RCC 7860 (cell line): Measurements from ENCODE around the gene GLOD4.
"Not testable (repeated sequence)": the region's sequence is repeated elsewhere in the genome, so short reads cannot be mapped to it uniquely, and the experiment has no call there.

Experiments used
- DNase-seq: peaks from one replicate; pipeline ENCODE4 v3.0.0-alpha.2; 2015; ENCODE audit warnings: low spot score
- FAIRE-seq: peaks from 2 replicates; lab custom pipeline; 2012; peaks lifted over from hg19 to GRCh38; lab: Jason Lieb, UNC

Gene GLOD4

GRCh38 chr17:781805-782731, at the start of gene GLOD4, which contains the start of gene MRM3:
Gene GLOD4 (minus strand): TSS chr17:782280. CDS start chr17:782255, 25 bp downstream.
Gene MRM3 (plus strand): TSS chr17:782353. CDS start chr17:782379, 26 bp downstream.
- DNase-seq = peak; percentile 57
- no peak for FAIRE-seq

GRCh38 chr17:830950-831349, 48.9 kb upstream of the GLOD4 start:
- DNase-seq (no peak), FAIRE-seq (no peak)

GRCh38 chr17:830381-830780, 48.3 kb upstream of the GLOD4 start:
- FAIRE-seq = no peak
- DNase-seq = no peak

GRCh38 chr17:829614-830013, 47.5 kb upstream of the GLOD4 start:
- not testable (repeated sequence) for FAIRE-seq

GRCh38 chr17:828761-829160, 46.7 kb upstream of the GLOD4 start:
- FAIRE-seq = peak; percentile 86

More at GRCh38 chr17:829614-830013, 47.5 kb upstream of the GLOD4 start:
- not testable (repeated sequence) for DNase-seq

GRCh38 chr17:826778-827177, 44.7 kb upstream of the GLOD4 start:
- no peak for DNase-seq
- FAIRE-seq = no peak

More at GRCh38 chr17:828761-829160, 46.7 kb upstream of the GLOD4 start:
- peak; percentile 24 for DNase-seq

GRCh38 chr17:825216-825615, 43.1 kb upstream of the GLOD4 start:
- no peak for DNase-seq
- no peak for FAIRE-seq

- no peak for DNase-seq
- no peak for FAIRE-seq
Measured at GRCh38 chr17:824378-824777, 42.3 kb upstream of the GLOD4 start.

GRCh38 chr17:823501-823902, 41.4 kb upstream of the GLOD4 start:
- no peak for DNase-seq
- no peak for FAIRE-seq

- no peak for FAIRE-seq
- DNase-seq = no peak
Measured at GRCh38 chr17:819251-819650, 37.2 kb upstream of the GLOD4 start.

- FAIRE-seq (no peak), DNase-seq (no peak)
Measured at GRCh38 chr17:814371-814770, 32.3 kb upstream of the GLOD4 start.

- FAIRE-seq (no peak), DNase-seq (no peak)
Measured at GRCh38 chr17:812638-813204, 30.6 kb upstream of the GLOD4 start.

- FAIRE-seq (no peak), DNase-seq (no peak)
Measured at GRCh38 chr17:811051-811784, 29.1 kb upstream of the GLOD4 start.

GRCh38 chr17:807523-808294, 25.6 kb upstream of the GLOD4 start:
- DNase-seq (no peak), FAIRE-seq (no peak)

- FAIRE-seq (no peak), DNase-seq (no peak)
Measured at GRCh38 chr17:806781-807522, 24.9 kb upstream of the GLOD4 start.

- FAIRE-seq (no peak), DNase-seq (no peak)
Measured at GRCh38 chr17:806346-806745, 24.3 kb upstream of the GLOD4 start.

- FAIRE-seq, DNase-seq: not testable (repeated sequence)
Measured at GRCh38 chr17:805886-806285, 23.8 kb upstream of the GLOD4 start.

GRCh38 chr17:804541-805435, 22.7 kb upstream of the GLOD4 start:
- DNase-seq (no peak), FAIRE-seq (no peak)
